Measurements from ENCODE around the gene ACOT11. TPM values are rescaled to one million over a fixed set of nuclear protein-coding genes. Genes with fewer than 3 reads are reported as not detected.

The ACOT11 gene
- total and polyA plus RNA-seq, 9 of the 15 experiments (the other 6 are each of a cell fraction or from before 2014, with no cell fraction given), result 0.04 to 1.2 (median 0.64) TPM; not detected in 2

DNA sequence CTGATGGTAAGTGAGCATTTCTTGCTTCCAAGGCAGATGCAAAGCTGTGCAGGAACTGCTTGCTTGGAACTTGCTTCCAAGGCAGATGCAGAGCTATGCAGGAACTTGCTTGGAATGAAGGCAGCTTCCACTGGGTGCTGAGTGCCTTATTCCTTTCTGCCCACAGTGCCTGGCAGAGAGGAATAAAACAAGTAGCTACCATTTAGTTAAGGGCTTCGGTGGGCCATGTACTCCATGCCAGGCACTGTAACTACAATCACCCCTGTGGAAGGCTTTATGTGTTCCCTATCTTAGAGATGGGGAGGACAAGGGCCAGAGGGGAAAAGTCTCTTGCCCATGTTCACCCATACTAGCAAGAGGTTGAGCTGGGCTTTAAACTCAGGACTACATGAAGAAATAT, 101.9 kb downstream of the ACOT11 start (continued):
- TF ChIP-seq, protein P1, sequence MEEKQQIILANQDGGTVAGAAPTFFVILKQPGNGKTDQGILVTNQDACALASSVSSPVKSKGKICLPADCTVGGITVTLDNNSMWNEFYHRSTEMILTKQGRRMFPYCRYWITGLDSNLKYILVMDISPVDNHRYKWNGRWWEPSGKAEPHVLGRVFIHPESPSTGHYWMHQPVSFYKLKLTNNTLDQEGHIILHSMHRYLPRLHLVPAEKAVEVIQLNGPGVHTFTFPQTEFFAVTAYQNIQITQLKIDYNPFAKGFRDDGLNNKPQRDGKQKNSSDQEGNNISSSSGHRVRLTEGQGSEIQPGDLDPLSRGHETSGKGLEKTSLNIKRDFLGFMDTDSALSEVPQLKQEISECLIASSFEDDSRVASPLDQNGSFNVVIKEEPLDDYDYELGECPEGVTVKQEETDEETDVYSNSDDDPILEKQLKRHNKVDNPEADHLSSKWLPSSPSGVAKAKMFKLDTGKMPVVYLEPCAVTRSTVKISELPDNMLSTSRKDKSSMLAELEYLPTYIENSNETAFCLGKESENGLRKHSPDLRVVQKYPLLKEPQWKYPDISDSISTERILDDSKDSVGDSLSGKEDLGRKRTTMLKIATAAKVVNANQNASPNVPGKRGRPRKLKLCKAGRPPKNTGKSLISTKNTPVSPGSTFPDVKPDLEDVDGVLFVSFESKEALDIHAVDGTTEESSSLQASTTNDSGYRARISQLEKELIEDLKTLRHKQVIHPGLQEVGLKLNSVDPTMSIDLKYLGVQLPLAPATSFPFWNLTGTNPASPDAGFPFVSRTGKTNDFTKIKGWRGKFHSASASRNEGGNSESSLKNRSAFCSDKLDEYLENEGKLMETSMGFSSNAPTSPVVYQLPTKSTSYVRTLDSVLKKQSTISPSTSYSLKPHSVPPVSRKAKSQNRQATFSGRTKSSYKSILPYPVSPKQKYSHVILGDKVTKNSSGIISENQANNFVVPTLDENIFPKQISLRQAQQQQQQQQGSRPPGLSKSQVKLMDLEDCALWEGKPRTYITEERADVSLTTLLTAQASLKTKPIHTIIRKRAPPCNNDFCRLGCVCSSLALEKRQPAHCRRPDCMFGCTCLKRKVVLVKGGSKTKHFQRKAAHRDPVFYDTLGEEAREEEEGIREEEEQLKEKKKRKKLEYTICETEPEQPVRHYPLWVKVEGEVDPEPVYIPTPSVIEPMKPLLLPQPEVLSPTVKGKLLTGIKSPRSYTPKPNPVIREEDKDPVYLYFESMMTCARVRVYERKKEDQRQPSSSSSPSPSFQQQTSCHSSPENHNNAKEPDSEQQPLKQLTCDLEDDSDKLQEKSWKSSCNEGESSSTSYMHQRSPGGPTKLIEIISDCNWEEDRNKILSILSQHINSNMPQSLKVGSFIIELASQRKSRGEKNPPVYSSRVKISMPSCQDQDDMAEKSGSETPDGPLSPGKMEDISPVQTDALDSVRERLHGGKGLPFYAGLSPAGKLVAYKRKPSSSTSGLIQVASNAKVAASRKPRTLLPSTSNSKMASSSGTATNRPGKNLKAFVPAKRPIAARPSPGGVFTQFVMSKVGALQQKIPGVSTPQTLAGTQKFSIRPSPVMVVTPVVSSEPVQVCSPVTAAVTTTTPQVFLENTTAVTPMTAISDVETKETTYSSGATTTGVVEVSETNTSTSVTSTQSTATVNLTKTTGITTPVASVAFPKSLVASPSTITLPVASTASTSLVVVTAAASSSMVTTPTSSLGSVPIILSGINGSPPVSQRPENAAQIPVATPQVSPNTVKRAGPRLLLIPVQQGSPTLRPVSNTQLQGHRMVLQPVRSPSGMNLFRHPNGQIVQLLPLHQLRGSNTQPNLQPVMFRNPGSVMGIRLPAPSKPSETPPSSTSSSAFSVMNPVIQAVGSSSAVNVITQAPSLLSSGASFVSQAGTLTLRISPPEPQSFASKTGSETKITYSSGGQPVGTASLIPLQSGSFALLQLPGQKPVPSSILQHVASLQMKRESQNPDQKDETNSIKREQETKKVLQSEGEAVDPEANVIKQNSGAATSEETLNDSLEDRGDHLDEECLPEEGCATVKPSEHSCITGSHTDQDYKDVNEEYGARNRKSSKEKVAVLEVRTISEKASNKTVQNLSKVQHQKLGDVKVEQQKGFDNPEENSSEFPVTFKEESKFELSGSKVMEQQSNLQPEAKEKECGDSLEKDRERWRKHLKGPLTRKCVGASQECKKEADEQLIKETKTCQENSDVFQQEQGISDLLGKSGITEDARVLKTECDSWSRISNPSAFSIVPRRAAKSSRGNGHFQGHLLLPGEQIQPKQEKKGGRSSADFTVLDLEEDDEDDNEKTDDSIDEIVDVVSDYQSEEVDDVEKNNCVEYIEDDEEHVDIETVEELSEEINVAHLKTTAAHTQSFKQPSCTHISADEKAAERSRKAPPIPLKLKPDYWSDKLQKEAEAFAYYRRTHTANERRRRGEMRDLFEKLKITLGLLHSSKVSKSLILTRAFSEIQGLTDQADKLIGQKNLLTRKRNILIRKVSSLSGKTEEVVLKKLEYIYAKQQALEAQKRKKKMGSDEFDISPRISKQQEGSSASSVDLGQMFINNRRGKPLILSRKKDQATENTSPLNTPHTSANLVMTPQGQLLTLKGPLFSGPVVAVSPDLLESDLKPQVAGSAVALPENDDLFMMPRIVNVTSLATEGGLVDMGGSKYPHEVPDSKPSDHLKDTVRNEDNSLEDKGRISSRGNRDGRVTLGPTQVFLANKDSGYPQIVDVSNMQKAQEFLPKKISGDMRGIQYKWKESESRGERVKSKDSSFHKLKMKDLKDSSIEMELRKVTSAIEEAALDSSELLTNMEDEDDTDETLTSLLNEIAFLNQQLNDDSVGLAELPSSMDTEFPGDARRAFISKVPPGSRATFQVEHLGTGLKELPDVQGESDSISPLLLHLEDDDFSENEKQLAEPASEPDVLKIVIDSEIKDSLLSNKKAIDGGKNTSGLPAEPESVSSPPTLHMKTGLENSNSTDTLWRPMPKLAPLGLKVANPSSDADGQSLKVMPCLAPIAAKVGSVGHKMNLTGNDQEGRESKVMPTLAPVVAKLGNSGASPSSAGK (IDR thresholded peaks at IDR 0.05), result no peak
- no peak for TF ChIP-seq CHD2 (IDR thresholded peaks at IDR 0.05; ENCODE audit: low read depth, low read length)
